ENCODE measurements around the gene ATP6V0E1.

DNA sequence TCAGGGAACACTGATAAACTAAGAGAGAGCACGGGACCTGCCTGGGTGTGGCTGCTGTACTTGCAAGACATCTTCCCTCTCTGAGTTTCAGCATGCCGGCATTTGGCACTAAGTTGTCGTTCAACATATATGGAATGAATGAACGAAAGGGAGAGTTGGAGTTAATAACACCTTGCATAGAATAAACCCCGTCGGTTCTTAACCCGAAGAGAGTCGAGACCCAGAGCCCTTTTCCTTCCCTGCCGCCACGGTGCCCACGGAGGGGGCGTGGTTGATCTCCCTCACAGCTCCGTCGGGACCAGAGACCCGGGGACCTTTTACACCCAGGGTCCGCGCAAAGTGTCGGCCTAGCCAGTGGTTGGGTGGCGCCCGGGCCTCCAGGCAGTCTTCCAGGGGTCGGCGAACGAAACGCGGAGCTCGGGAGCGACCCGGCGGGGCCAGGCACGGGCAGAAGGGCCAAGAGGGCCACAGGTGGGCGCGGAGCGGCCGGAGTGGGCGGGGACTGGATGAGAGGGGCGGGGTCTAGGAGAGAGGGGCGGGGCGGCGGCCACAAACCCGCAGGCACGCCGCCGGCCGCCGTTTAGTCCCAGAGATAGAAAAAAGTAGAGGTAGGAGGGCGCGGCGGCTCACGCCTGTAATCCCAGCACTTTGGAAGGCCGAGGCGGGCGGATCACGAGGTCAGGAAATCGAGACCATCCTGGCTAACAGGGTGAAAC is 25.1 kb upstream of the ATP6V0E1 start:
- TF ChIP-seq, protein P1, sequence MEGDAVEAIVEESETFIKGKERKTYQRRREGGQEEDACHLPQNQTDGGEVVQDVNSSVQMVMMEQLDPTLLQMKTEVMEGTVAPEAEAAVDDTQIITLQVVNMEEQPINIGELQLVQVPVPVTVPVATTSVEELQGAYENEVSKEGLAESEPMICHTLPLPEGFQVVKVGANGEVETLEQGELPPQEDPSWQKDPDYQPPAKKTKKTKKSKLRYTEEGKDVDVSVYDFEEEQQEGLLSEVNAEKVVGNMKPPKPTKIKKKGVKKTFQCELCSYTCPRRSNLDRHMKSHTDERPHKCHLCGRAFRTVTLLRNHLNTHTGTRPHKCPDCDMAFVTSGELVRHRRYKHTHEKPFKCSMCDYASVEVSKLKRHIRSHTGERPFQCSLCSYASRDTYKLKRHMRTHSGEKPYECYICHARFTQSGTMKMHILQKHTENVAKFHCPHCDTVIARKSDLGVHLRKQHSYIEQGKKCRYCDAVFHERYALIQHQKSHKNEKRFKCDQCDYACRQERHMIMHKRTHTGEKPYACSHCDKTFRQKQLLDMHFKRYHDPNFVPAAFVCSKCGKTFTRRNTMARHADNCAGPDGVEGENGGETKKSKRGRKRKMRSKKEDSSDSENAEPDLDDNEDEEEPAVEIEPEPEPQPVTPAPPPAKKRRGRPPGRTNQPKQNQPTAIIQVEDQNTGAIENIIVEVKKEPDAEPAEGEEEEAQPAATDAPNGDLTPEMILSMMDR (IDR thresholded peaks at IDR 0.05), result no peak
- TF ChIP-seq POLR2A (IDR thresholded peaks at IDR 0.05), result no peak

All from Peyer's patch (tissue), 4 donors.